GM18507 (cell line): ENCODE measurements around the gene SAFB2.
"Not testable (repeated sequence)": the region's sequence is repeated elsewhere in the genome, so short reads cannot be mapped to it uniquely, and the experiment has no call there.

Experiments used
- DNase-seq: peaks from one replicate; pipeline ENCODE4 v3.0.0; 2011; ENCODE audit warnings: low read depth; ENCODE audit not compliant: insufficient read length; ENCODE audit errors: extremely low spot score
- FAIRE-seq: peaks from 2 replicates; lab custom pipeline; 2011; peaks lifted over from hg19 to GRCh38; lab: Jason Lieb, UNC

Gene SAFB2

GRCh38 chr19:5612891-5613865, 9.4 kb downstream of the SAFB2 start:
- DNase-seq = no peak
- no peak for FAIRE-seq

GRCh38 chr19:5609881-5610448, 12.6 kb downstream of the SAFB2 start:
- DNase-seq = no peak
- no peak for FAIRE-seq

GRCh38 chr19:5608766-5609165, 13.8 kb downstream of the SAFB2 start:
- DNase-seq, FAIRE-seq: not testable (repeated sequence)

- DNase-seq (no peak), FAIRE-seq (no peak)
Observed at GRCh38 chr19:5608291-5608690, 14.3 kb downstream of the SAFB2 start.

GRCh38 chr19:5607318-5608275, 15.0 kb downstream of the SAFB2 start:
- no peak for FAIRE-seq

GRCh38 chr19:5605362-5605761, 17.2 kb downstream of the SAFB2 start:
- FAIRE-seq (no peak), DNase-seq (no peak)

More at GRCh38 chr19:5607318-5608275, 15.0 kb downstream of the SAFB2 start:
- no peak for DNase-seq

- DNase-seq = no peak
- FAIRE-seq = no peak
Observed at GRCh38 chr19:5603626-5604025, 18.9 kb downstream of the SAFB2 start.

GRCh38 chr19:5600797-5601196, 21.8 kb downstream of the SAFB2 start:
- no peak for FAIRE-seq
- no peak for DNase-seq

- FAIRE-seq (no peak), DNase-seq (no peak)
Observed at GRCh38 chr19:5595745-5596144, 26.8 kb downstream of the SAFB2 start.

GRCh38 chr19:5595129-5595528, 27.4 kb downstream of the SAFB2 start:
- DNase-seq = no peak
- no peak for FAIRE-seq

- no peak for DNase-seq
- no peak for FAIRE-seq
Observed at GRCh38 chr19:5594521-5594950, 28.0 kb downstream of the SAFB2 start.

- no peak for DNase-seq
- FAIRE-seq = no peak
Observed at GRCh38 chr19:5593343-5594255, 29.0 kb downstream of the SAFB2 start.

- FAIRE-seq = no peak
Observed at GRCh38 chr19:5592531-5593342, 29.8 kb downstream of the SAFB2 start.

GRCh38 chr19:5591476-5591875, 31.1 kb downstream of the SAFB2 start:
- FAIRE-seq (no peak), DNase-seq (no peak)

More at GRCh38 chr19:5592531-5593342, 29.8 kb downstream of the SAFB2 start:
- DNase-seq = no peak

GRCh38 chr19:5590865-5591154, 31.8 kb downstream of the SAFB2 start:
- DNase-seq = no peak
- no peak for FAIRE-seq

- DNase-seq = no peak
- FAIRE-seq = no peak
Observed at GRCh38 chr19:5590151-5590864, 32.3 kb downstream of the SAFB2 start.

GRCh38 chr19:5588906-5589676, 33.5 kb downstream of the SAFB2 start:
- FAIRE-seq = no peak

More at GRCh38 chr19:5588906-5589676, 33.5 kb downstream of the SAFB2 start:
- DNase-seq = no peak
